Suppressor macrophage treated with lipopolysaccharide for 4 hours (primary cell): ENCODE data around the gene ERAL1.
A peak's percentile ranks its signal among the peaks of the same experiment; 100 is the strongest.
"Not testable (repeated sequence)": the region's sequence is repeated elsewhere in the genome, so short reads cannot be mapped to it uniquely, and the experiment has no call there.

ENCODE experiments used
- DNase-seq: peaks from one replicate; pipeline ENCODE4 v3.0.0-alpha.2; 2020

ERAL1 gene

GRCh38 chr17:28901866-28902818 is 47.3 kb downstream of the ERAL1 start:
- no peak for DNase-seq

- DNase-seq, result peak; percentile 95
These were observed 48.2 kb downstream of the ERAL1 start, which contains the start of gene DHRS13 for GRCh38 chr17:28902819-28903545. DHRS13 (minus strand) TSS chr17:28903079; CDS start chr17:28902944, 135 bp downstream.

- DNase-seq, result not testable (repeated sequence)
These were observed 48.7 kb downstream of the ERAL1 start for GRCh38 chr17:28903546-28903841.

- no peak for DNase-seq
These were observed 50.0 kb downstream of the ERAL1 start for GRCh38 chr17:28904800-28905199.

GRCh38 chr17:28906276-28906675 is 51.5 kb downstream of the ERAL1 start:
- no peak for DNase-seq

GRCh38 chr17:28906706-28907438 is 52.1 kb downstream of the ERAL1 start:
- DNase-seq, result no peak

GRCh38 chr17:28907709-28908475 is 53.1 kb downstream of the ERAL1 start:
- no peak for DNase-seq

GRCh38 chr17:28908640-28909167 is 53.9 kb downstream of the ERAL1 start:
- DNase-seq, result no peak

- no peak for DNase-seq
These were observed 55.7 kb downstream of the ERAL1 start for GRCh38 chr17:28910534-28910933.
